ENCODE measurements around the gene PADI2.

PADI2 gene

GRCh38 chr1:17024721-17025120 is 94.5 kb downstream of the PADI2 start:
- no peak for DNase-seq (ENCODE audit: extremely low read depth in 1 of 2, low read depth in 1 of 2)

- no peak for DNase-seq (ENCODE audit: extremely low read depth in 1 of 2, low read depth in 1 of 2)
These were observed 95.7 kb downstream of the PADI2 start for GRCh38 chr1:17023573-17023972.

GRCh38 chr1:17023102-17023501 is 96.1 kb downstream of the PADI2 start:
- DNase-seq (ENCODE audit: extremely low read depth in 1 of 2, low read depth in 1 of 2): no peak

GRCh38 chr1:17021896-17022295 is 97.4 kb downstream of the PADI2 start:
- no peak for DNase-seq (ENCODE audit: extremely low read depth in 1 of 2, low read depth in 1 of 2)

- no peak for DNase-seq (ENCODE audit: extremely low read depth in 1 of 2, low read depth in 1 of 2)
These were observed 98.7 kb downstream of the PADI2 start for GRCh38 chr1:17020502-17020901.

- DNase-seq (ENCODE audit: extremely low read depth in 1 of 2, low read depth in 1 of 2): no peak
These were observed 100.4 kb downstream of the PADI2 start for GRCh38 chr1:17018849-17019248.

GRCh38 chr1:17017435-17017834 is 101.8 kb downstream of the PADI2 start:
- DNase-seq (ENCODE audit: extremely low read depth in 1 of 2, low read depth in 1 of 2): no peak

Measured in activated CD8-positive, alpha-beta memory T cell treated with anti-CD3 and anti-CD28 coated beads for 1 hour (primary cell).